DMS153 (cell line): ENCODE measurements around the gene TUBGCP2.

Experiments used
- DNase-seq: peaks from one replicate; lab custom pipeline; 2025; lab: John Stamatoyannopoulos, UW

TUBGCP2 gene

DNA sequence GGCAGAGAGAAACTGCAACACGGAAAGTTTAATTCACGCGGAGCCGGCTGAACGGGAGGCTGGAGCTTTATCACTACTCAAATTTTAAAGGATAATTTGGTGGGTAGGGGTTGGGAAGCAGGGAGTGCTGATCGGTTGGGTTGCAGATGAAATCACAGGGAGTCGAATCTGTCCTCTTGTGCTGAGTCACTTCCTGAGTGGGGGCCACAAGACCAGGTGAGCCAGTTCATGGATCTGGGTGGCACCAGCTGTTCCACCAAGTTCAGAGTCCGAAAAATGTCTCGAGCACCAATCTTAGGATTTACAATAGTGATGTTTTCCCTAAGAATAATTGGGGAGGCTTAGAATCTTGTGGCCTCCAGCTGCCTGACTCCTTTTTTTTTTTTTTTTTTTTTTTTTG is 34.9 kb upstream of the TUBGCP2 start:
- no peak for DNase-seq

GRCh38 chr10:133342942-133343341 is 34.3 kb upstream of the TUBGCP2 start:
- DNase-seq = no peak

DNA sequence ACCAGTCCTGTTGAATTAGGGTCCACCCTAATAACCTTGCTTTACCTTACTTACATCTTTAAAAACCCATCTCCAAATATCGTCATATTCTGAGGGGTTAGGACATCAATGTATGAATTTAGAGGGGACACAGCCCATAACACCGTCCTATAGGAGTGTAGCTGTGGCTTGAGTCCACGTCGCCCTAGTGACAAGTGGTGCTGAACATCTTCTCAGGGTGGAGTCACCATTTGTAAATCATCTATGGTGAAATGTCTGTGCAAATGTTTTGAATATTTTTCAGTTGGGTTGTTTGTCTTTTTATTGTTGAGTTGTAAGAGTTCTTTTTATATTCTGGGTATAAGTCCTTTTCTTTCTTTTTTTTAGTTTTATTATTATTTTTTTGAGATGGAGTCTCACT is 33.3 kb upstream of the TUBGCP2 start:
- DNase-seq = no peak

- no peak for DNase-seq
Measured at GRCh38 chr10:133339708-133340380, 31.2 kb upstream of the TUBGCP2 start.

DNA sequence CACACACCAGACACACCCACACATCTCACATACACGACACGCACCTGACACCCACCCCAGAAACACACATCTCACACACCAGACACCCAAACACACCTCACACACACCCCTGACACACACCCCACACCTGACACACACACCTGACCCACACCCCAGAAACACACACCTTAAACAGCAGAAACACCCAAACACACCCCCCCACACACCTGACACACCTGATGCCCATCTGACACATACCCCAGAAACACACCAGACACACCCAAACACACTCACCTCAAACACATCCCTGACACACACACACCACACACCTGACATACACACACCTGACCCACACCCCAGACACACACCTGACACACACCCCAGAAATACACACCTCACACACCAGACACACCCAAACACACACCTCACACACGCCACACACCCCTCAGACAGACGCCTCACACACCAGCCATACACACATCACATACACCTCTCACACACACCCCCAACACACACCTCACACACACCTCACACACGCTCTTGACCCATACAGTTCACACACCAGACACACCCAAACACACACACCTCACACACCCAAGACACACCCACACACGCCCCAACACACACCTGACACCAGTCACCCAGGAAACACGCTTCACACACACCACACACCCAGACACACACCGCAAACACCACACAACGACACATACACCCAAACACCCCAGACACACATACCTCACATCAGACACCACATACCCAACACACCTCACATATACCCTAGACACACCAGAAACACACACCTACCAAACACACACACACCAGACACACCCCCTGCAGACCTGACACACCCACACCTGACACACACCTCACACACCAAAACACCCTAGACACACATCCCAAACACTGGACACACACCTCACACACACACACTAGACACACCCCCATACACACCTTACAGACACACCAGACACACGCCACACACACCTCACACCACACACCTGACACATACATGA is 29.7 kb upstream of the TUBGCP2 start:
- no peak for DNase-seq

- DNase-seq = no peak
Measured at GRCh38 chr10:133337370-133337725, 28.7 kb upstream of the TUBGCP2 start.

DNA sequence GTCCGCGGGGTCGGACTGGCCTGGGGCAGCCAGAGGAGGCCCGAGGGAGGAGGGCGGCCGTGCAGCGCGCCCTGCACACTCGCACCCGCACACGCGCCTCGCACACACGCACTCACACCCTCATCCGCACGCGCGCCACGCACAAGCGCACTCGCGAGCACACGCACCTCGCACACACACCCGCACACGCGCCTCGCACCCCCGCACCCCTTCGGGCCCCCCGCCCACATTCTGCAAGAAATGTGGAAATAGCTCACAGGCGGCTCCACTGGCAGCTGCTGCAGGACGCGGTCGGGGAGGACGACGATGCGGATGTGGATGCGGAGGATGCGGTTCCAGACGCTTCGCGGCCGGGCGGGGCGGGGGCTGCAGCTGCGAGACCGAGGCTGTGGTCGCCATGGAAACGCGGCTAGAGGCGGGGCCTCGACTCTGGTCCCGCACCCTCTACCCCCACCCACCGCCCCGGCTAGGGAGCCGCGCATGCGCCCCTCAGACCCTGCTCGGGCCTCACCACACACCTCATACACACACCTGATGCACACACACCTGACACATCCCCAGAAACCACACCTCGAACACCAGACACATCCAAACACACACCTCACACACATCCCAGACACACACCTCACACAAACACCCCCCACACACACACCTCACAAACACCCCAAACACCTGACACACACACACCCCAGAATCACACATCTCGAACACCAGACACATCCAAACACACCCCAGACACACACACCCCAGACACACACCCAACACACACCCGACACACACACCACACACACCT is 28.1 kb upstream of the TUBGCP2 start, which contains the start of gene CALY:
Gene CALY, minus strand, starts transcription at position 320 of the 793 bp plus-strand sequence. CDS start 7,907 bp downstream, outside the sequence.
- DNase-seq = no peak

DNA sequence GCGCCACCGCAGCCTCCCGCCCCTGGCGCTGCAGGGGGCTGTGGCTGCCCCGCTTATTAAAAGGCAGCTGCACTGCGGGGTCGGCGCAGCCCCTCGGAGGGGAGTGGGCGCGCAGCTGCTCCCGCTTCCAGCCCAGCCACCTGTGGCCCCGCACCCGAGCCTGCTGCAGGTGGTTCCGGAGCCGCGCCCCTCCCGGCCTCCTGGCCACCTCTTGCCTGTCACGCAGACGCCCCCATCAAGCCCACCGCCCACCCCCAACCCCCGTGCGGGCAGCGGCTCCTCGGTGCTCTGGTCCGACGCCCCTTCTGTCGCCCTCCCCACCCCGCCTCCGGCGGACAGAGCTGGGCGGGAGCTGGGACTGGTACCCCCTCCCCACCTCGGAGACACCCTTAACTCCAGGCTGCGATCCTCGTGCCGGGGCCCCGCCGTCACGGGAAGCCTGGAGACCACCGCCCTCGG is 27.5 kb upstream of the TUBGCP2 start:
- no peak for DNase-seq

- no peak for DNase-seq
Measured at GRCh38 chr10:133335246-133336117, 26.8 kb upstream of the TUBGCP2 start.

- DNase-seq = no peak
Measured at GRCh38 chr10:133334503-133335245, 26.0 kb upstream of the TUBGCP2 start.

DNA sequence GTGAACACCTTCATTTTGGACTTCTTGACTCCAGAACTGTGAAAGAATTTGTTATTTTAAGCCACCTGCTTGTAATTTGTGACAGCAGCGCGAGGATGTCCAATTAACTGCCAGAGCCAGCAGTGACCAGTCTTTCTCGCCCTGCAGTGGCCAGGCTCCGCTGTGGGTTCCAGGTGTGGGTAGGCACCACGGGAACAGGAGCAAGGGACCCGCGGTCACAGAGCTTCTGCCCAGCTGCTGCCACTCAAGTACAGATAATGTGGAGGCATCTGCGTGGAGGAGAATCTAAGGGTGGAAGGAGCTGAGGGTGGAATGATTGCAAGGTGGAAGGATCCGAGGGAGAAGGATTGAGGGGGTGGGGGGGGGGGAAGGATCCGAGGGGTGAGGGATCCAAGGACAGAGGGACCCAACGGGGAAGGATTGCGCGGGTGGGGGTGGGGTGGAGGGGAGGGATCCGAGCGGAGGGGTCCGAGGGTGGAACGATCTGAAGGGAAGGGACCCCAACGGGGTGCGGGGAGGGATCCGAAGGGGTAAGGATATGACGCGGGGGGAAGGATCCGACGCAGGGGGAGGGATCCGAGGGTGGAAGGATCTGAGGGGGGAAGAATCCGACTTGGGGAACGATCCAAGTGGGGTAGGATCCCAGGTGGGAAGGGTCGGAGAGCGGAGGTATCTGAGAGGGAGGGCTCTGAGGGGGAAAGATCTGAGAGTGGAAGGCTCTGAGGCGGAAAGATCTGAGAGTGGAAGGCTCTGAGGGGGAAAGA is 24.4 kb upstream of the TUBGCP2 start:
- DNase-seq = no peak

GRCh38 chr10:133329491-133330202 is 21.0 kb upstream of the TUBGCP2 start:
- DNase-seq = peak; percentile 79

GRCh38 chr10:133328358-133329343 is 20.0 kb upstream of the TUBGCP2 start:
- DNase-seq = no peak

DNA sequence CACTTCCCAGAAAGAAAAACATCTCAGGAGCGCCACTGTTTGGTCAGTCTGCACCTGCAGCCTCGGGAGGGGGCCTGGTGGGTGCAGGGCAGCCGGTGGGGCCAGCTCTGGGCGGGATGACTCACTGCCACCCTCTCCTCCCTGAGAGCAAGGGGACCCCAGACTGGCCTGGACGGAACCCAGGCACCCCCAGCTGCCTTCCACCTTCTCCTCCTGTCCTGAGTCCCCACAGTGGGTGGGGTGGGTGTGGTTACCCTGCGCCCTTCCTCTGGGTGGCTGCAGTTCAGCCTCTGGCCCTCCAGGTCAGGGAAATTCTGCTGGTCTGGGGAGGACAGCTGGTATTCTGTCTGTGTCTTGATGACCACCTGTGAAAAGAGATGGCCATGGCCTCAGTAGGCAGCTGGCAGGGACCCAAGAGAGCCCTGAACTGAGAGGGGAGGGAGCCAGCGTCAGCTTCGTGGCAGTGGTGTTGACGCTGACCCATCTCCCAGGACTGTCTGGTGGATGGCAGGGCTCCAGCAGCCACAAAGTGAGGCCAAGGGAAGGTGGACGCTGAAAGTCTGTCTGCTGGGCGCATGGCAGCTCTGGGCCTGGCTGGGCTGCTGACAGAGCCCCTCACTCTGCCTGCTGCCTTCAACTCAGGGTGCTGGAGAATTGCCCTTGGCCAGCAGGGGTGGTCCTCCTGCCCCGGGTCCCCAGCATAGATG is 19.1 kb upstream of the TUBGCP2 start:
- DNase-seq = no peak

DNA sequence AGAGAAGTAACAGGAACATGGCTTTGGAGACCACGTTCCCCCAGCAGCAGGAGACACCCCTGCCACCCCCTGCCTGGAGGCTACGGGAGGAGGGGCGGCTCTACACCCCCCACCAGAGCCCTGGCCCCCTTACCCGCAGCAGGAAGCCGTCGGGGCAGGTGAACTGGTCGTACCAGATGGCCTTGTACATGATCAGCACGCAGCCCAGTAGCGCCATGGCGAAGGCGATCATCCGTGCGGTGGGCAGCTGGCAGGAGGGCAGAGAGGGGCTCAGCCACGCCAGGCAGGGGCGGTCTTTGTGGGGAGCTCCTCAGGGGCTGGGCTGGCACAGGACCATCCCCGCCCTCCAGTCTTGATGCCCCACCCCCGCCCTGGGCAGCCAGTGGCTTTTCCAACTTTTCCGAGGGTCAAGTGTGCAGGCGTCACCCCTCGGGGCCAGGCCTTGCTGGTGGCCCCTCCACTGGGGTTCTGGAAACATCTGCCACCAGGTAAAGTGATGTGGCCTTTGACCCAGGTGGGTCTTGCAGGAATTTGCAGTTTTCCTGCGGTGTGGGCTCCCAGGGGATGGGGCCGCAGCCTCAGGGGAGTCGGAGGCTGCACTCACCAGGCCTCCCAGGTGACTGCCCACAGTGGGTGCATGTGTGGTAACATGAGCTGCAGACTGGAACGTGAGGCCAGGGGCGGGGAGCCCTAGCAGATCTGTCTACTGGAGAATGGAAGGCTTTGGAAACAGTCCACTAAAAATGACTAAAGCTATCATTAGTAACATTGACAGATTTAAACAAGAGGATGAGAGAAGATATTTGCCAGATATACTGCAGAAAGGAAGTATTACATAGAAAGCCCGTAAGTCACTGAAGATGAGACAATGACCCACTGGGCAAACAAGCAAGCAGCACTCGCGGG is 18.3 kb upstream of the TUBGCP2 start:
- no peak for DNase-seq

GRCh38 chr10:133326223-133326551 is 17.5 kb upstream of the TUBGCP2 start:
- DNase-seq = no peak
